ENCODE results near the gene FGD3.

DNA sequence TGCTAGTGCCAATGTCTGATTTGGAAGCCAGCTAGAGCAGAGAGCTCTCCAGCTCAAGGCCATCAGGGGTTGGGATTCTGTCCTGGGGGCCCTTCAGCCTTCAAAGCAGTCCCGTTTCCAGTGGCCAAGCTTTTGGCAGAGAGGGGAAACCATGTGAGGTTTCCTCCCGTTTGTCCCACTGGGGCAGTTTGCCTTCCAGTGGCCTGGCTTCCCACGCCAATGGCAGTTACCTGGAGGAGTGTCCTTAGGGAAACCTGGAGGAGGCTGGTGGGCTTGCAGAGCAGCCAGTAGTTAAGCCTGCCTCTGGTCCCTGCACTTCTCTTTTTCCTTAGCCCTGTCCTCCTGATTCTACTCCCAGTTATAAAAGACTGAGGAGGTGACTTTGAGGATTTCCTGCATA, 37.7 kb downstream of the FGD3 start:
- TF ChIP-seq, protein P1, sequence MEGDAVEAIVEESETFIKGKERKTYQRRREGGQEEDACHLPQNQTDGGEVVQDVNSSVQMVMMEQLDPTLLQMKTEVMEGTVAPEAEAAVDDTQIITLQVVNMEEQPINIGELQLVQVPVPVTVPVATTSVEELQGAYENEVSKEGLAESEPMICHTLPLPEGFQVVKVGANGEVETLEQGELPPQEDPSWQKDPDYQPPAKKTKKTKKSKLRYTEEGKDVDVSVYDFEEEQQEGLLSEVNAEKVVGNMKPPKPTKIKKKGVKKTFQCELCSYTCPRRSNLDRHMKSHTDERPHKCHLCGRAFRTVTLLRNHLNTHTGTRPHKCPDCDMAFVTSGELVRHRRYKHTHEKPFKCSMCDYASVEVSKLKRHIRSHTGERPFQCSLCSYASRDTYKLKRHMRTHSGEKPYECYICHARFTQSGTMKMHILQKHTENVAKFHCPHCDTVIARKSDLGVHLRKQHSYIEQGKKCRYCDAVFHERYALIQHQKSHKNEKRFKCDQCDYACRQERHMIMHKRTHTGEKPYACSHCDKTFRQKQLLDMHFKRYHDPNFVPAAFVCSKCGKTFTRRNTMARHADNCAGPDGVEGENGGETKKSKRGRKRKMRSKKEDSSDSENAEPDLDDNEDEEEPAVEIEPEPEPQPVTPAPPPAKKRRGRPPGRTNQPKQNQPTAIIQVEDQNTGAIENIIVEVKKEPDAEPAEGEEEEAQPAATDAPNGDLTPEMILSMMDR (IDR thresholded peaks at IDR 0.05; ENCODE audit: low read length): no peak
- no peak for TF ChIP-seq EZH2 (optimal IDR thresholded peaks at IDR 0.05; ENCODE audit: low read depth, low read length)
